NCI-H1694 treated with DMSO at 0.1 percent for 48 hours (cell line): ENCODE measurements around the gene RNF217.
"Not testable (repeated sequence)": the region's sequence is repeated elsewhere in the genome, so short reads cannot be mapped to it uniquely, and the experiment has no call there.

Source experiments
- DNase-seq: peaks from one replicate; lab custom pipeline; 2025; lab: John Stamatoyannopoulos, UW

The RNF217 gene

DNA sequence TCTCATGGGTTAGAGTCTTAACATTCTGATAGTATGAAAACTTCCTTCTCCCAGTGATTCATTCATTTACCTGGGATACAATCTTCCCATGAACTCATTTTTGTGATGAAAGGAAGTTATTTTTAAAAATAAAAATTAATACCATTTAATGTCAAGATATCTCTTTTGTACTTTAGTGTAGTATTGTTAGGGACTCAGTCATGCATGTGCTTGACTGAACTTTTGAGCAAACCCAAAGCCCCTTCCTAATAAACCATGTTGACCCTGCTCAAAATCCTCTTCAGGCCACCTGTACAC lies 52.4 kb downstream of the RNF217 start:
- DNase-seq = no peak

DNA sequence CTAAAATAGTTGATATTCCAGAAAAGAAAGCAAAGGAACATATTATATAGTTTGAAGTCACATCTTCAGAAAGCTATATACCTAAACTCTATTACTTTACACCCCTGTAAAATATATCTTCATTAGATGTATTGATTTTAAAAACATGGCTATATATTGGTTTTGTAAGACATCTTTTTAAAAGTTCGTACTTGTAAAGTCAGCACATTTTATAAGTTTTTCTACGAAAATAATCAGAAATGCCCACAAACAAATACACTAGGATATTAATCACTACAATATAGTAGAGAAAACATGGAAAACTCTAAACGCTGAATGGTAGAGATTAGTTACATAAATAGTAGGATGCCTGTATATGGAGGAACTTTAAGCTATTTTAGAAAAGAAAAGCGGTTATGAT lies 52.9 kb downstream of the RNF217 start:
- no peak for DNase-seq

DNA sequence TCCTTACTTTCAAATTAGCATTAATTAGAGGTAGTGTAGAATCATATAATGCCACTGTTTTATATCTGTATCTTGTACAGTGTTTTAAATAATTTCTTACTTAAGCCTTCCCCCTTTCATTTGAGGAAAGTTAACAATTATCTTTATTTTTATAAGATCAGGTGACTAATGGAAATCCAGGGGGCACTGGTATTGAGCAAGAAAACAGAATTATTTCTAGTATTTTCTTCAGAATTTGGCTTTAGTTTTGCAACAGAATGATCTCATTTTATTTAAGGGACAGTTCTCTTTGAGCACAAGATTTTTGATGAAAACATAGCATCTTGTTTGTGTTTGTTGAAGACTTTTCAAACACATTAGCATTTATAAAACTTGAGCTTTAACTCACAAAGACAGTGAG lies 55.9 kb downstream of the RNF217 start:
- no peak for DNase-seq

DNA sequence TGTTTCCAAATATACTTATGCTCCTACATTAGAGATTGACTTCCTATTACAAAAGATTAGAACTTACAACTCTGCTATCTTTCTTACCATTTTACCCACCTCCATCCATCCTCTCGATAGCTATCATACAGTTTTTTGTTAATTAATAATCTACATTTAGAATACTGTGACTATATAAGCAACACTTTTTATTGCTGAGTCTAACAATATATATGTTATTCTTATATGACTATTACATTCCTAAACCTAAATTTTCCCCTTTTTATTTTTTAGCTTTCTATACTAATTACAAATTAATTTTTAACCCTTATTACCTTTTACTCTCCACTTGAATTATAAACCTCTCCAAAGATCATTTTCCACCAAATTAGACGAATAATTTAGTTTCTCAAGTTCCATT lies 57.0 kb downstream of the RNF217 start:
- DNase-seq = no peak

DNA sequence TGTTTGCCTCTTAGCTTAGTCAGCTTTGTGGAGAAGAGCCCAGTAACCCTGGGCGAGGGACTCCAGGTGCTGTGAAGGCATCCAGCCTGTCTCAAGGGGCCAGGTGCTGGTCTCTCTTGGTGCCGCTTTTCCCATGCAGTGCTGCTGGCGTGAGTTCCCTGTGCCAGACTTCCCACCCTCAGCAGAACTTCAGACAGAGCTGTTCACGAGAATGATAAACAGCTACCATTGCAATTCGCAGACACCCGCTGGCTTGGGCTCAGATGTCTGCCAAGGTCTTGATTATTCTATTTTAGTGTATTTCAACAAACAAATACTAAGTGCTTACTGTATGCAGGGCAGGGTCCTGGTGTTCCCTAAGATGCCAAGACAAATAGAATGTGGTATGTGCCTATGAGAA lies 57.7 kb downstream of the RNF217 start:
- peak; percentile 64 for DNase-seq

DNA sequence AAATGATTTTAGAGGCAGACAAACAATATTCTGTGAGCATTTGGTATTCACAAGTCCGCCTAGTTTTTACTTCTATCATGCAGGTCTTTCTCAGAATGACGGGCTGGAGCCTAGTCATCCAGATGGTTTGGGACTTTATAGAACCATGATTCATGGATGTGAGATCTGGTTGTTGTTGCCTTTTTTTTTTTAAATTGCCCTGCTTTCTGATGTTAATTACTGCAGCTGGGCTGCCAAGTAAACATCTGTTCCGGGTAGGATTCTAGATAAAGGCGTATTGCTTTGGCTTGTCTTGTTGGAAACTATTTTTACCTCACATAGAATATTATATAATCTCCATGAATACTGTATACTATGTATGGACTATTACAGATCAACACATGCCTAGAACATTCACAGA lies 58.1 kb downstream of the RNF217 start:
- DNase-seq = peak; percentile 74

DNA sequence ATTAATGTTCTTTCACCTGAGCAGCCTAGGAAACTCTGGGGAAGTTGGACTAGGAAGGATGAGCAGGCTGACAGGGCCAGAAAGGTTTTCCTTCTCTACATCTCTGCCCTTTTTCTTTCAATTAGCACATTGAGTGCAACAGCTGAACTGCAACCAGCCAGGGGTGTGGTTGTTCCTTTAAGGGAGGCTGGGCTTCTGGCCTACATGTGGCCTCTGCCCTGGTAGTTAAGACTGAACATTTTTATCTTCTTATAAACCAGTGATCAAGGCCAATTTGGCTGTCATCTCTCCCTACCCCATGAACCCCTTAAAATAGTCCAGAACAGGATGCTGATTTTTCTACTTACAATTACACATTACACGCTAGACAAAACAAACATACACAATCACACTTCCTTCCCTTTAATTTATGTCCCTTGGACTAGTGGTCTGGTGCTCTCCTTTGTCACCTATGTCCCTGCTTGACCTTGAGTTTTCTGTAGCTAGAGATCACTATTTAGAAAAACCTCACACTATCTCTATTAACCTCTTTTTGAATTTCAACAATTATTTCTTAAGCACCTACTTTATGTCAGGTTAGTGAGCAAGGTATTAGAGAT lies 60.3 kb downstream of the RNF217 start:
- DNase-seq = no peak

DNA sequence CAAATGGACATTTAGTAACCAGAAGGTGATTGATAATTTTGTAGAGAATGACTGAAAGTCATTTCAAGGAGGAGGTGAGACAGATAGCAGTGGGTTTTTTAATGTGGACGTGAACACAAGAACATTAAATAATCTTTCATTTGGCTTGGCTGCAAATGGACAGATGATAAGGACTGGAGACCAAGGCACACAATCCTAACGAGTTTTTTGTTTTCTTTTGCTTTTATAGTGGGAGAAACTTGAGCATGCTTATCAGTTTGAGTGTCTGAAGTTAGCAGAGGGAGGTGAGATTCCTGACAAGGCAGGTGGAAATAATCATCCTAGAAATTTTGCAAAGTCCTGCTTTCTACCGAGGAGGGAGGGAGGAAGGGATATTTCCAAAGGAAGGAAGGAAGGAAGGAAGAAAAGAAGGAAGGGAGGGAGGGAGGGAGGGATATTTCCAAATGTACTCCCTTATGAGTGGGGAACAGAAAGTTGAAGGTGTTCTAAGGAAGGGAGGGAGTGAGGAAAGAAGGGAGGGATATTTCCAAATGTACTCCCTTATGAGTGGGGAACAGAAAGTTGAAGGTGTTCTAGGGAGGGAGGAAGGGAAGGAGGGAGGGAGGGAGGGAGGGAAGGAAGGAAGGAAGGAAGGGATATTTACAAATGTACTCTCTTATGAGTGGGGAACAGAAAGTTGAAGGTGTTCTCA lies 63.1 kb downstream of the RNF217 start:
- DNase-seq = no peak

DNA sequence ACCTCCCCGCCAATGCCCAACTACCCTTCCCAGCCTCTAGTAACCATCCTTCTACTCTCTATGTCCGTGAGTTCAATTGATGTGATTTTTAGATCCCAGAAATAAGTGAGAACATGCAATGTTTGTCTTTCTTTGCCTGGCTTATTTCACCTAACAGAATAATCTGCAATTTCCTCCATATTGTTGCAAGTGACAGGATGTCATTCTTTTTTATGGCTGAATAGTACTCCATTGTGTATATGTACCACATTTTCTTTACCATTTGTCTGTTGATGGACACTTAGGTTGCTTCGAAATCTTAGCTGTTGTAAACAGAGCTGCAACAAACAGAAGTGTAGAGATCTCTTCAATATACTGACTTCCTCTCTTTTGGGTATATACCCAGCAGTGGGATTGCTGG lies 65.0 kb downstream of the RNF217 start:
- DNase-seq = no peak

DNA sequence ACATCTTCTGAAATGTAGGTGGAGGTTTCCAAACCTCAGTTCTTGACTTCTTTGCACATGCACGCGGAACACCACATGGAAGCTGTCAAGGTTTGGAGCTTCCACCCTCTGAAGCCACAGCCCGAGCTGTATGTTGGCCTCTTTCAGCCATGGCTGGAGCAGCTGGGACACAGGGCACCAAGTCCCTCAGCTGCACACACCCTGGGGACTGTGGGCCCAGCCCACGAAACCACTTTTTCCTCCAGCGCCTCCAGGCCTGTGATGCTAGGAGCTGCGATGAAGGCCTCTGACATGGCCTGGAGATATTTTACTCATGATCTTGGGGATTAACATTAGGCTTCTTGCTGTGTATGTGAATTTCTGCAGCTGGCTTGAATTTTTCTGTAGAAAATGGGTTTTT lies 68.7 kb downstream of the RNF217 start:
- no peak for DNase-seq

DNA sequence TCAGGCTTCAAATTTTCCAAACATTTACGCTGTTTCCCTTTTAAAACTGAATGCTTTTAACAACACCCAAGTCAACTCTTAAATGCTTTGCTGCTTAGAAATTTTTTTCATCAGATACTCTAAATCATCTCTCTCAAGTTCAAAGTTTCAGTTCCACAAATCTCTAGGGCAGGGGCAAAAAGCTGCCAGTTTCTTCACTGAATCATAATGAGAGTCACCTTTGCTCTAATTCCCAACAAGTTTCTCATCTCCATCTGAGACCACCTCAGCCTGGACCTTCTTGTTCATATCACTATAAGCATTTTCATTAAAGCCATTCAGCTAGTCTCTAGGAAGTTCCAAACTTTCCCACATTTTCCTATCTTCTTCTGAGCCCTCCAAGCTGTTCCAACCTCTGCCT lies 69.1 kb downstream of the RNF217 start:
- DNase-seq = no peak

DNA sequence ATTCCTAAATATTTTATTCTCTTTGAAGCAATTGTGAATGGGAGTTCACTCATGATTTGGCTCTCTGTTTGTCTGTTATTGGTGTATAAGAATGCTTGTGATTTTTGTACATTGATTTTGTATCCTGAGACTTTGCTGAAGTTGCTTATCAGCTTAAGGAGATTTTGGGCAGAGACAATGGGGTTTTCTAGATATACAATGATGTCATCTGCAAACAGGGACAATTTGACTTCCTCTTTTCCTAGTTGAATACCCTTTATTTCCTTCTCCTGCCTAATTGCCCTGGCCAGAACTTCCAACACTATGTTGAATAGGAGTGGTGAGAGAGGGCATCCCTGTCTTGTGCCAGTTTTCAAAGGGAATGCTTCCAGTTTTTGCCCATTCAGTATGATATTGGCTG lies 72.7 kb downstream of the RNF217 start:
- not testable (repeated sequence) for DNase-seq

DNA sequence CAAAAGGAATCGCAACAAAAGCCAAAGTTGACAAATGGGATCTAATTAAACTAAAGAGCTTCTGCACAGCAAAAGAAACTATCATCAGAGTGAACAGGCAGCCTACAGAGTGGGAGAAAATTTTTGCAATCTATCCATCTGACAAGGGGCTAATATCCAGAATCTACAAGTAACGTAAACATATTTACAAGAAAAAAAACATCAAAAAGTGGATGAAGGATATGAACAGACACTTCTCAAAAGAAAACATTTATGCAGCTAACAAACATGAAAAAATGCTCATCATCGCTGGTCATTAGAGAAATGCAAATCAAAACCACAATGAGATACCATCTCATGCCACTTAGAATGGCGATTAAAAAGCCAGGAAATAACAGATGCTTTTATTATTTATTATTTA lies 74.2 kb downstream of the RNF217 start:
- DNase-seq = not testable (repeated sequence)

DNA sequence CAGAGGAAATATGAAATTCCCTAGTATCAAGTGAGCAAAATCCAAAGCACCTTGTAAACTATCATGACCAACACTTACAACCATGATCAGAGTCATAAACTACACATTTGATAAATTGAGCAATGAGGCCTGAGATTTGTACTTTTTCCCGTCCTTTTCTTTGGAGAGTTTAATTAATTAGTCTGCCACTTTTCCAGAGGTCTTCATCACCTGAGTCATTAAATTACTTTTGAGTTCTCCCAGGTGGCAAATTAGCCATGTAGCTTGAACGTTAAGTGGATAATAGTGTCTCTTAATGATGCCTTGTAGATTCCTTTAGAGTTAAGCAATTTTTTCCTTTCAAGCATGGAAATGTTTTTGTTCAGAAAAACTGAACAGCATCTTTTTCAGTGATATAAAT lies 75.6 kb downstream of the RNF217 start:
- no peak for DNase-seq

DNA sequence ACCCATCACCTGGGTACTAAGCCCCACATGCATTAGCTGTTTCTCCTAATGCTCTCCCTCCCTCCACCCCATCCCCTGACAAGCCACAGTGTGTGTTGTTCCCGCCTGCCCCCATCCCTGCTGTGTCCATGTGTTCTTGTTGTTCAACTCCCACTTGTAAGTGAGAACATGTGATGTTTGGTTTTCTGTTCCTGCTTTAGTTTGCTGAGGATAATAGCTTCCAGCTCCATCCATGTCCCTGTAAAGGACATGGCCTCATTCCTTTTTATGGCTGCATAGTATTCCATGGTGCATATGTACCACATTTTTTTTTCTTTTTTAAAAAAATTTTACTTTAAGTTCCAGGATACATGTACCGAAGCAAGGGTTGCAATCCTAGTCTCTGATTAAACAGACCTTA lies 76.7 kb downstream of the RNF217 start:
- no peak for DNase-seq

DNA sequence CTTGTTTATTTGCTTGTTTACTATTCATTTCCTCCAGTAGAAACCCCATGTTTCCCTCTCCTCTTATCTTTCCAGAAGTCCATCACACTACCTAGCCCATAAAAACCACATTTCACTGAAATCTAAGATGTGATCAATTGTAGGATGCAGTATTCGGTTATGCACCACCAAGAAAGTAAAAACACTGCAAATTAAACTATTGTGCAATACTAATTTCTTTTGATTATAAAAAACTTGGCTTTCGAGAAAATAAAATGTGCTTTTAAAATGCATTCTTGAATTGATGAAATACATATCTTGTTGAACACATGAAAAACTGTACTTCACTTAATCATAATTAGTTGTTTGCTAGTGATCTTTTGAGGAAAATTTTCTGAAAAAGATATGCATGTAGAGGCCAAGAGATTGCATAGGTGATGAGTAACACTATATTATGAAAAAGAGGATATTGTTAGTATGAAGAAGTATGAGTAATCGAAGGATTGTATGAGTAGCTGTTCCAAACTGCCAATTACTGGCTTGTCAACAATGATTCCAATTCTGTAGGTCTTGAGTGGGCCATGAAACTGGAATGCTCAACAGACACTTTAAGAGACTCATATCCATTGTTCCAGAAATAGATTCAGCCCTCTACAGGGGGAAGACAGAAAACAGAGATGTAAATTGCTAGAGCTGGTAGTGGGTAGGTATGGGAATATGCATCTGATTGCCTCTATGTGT lies 79.7 kb downstream of the RNF217 start:
- DNase-seq = no peak

DNA sequence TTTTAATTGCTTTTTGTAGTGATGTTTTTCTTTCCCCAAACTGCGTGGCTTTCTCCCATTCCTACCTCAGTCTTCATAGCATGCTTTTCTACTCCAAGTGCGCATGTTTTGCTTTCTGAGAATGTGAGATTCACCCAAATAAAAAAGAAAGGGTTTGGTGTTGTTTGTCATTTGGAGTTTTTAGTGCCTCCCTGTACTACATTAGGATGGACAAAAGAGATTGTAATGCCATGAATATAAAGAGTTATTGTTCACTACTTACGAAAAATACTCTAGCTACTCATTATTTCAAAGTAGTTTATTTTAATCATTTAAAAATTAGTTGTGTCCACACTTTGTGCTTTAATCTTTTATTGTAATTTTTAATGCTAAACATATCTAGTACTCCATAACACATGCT lies 81.8 kb downstream of the RNF217 start:
- no peak for DNase-seq

DNA sequence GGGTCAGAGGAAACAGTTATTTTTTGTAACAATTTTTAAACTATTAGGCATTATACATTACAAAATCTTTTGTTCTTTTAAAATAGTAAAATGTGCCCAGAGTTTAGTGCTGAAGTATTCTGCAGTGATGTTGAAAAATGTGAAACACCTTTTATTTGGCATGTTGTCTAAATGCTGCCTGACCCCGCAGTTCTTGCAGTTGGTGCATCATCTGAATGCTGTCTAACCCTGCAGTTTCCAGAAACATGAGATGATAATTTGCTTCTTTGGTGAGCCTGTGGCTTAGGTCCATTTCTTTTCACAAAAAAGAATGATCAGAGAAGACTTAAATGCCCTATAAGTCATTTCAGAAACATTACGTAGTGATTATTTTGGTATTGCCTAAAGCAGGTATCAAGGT lies 82.4 kb downstream of the RNF217 start:
- no peak for DNase-seq

DNA sequence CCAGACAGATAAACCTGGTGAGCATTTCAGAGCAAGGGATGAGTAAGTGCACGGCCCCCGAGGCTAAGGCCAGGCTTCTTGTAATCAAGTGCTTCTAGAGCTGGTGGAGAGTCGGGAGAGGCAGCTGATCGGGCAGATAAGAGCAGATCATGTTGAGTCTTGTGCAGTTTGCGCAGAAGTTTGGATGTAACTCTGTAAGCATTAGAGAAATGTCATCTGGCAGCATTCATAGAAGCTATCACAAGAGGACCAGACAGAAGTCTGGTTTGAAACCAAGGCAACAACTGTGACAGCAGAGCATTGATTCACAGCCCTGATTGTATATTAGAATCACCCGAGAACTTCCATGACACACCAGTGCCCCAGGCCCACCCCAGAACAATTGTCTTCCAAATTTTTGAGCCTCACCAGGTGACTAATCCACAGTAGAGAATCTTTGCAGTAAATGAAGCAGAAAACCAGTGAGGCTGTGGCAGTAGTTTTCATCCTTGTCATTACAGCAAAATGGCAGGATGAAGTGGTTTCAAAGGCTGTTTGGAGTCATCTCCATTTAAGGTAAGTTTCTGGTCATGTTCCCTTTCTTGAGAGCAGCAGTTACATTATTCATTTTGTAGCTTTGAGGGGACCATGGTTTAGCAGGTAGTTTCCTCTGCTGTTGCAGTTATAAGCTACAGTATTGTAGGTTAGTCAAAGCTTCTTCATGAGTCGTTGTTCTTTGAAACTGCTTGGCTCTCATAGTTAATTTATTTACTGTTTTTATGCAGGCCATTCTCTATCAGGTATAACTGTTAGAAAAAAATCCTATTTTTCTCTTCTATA lies 84.1 kb downstream of the RNF217 start:
- DNase-seq = no peak

DNA sequence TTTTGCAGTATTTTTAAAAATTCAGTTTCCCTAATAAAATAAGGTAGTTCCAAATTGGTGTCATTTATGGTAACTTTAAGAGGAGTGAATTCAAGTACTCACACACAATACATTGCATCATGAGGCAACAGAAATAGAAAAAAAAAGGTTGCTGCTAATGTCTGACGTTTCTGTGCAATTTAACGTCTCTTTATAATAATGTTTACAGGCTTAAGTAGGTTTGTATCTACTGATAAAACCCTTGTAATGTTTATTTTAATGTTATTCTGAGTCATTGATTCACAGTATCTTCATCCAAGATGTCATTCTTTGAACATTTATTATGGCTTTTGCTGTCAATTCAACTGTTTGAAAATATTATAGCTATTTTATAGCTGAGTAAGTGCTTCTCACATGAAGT lies 86.0 kb downstream of the RNF217 start:
- no peak for DNase-seq

DNA sequence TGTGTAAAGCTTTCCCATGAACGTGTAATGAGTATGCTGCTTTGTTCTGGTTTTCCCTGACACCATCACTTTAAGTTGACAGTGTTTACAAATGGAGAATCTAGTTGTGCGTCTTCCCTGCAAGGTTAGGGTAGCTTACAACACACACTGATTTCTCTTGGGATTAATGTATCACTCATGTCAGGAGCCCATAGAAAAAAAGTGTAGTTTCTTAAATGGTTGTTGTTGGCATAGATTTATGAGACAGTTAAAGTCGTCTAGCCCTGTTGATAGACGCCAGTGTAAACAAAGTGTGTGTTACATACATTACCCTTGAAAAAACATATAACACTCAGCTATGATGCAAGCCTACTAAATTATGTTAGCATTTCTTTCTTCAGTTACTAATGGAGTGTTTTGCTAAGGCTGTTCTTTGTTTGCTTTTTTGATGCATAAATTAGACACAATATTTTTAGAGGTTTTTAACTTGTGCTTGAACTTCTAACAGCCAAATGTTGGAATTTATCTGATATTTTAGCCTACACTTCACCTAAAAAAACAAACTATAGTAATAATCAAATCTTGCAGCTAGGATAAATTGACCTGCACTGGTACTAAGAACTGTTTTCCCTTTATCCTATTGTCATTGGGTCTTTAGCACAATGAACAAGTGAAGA lies 88.6 kb downstream of the RNF217 start:
- no peak for DNase-seq

DNA sequence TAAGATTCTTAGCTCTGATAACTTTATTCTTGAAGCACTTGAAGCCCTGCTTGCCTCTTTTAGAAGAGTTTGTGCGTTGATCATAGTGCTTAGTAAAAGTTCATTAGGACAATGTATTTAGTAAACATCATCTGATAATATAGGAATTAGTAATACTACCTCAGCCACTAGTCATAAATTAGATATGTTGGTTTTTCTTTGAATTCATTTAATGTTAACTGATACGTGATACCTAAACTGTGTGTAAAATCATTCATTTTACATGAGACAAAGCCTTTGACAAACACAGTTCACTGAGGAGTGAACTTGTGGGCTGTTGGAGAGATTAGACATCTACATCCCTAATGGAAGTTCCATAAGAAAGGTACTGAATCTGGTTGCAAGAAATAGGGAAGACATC lies 91.6 kb downstream of the RNF217 start:
- no peak for DNase-seq
